Astrocyte of the cerebellum (primary cell): ENCODE data around the gene RAD51B.
A peak's percentile ranks its signal among the peaks of the same experiment; 100 is the strongest.

ENCODE experiments used
- DNase-seq: peaks from one replicate; pipeline ENCODE4 v3.0.0-alpha.2; 2011; ENCODE audit warnings: low read depth
- H3K4me3 ChIP-seq: 2 replicates; pipeline ENCODE4 v1.5.1; 2011; ENCODE audit warnings: mild to moderate bottlenecking, low read depth, low read length, moderate library complexity
- CTCF ChIP-seq: IDR thresholded peaks from 2 replicates; pipeline ENCODE4 v1.5.1; 2012; ENCODE audit warnings: low read length, low read depth, moderate library complexity, mild to moderate bottlenecking; ENCODE audit errors: missing control alignments
- in situ Hi-C: cut with HindIII; loops from 2 replicates; pipeline ENCODE4 v1.10.0; 2017; ENCODE audit warnings: low sequenced_read_pairs

RAD51B gene

GRCh38 chr14:68271913-68272391 lies 452.4 kb downstream of the RAD51B start:
- DNase-seq, result no peak
- TF ChIP-seq CTCF, result no peak
- in situ Hi-C loops, result no loop called here
- H3K4me3 ChIP-seq, result no peak overlapping the region

GRCh38 chr14:68273413-68273812 lies 453.8 kb downstream of the RAD51B start:
- no peak overlapping the region for H3K4me3 ChIP-seq
- in situ Hi-C loops, result no loop called here
- no peak for TF ChIP-seq CTCF
- DNase-seq, result no peak

GRCh38 chr14:68274725-68275124 lies 455.1 kb downstream of the RAD51B start:
- DNase-seq, result no peak
- no peak overlapping the region for H3K4me3 ChIP-seq
- no peak for TF ChIP-seq CTCF
- in situ Hi-C loops, result no loop called here

GRCh38 chr14:68278576-68279436 lies 459.2 kb downstream of the RAD51B start:
- in situ Hi-C loops, result no loop called here
- H3K4me3 ChIP-seq, result no peak overlapping the region
- no peak for TF ChIP-seq CTCF
- DNase-seq, result peak; percentile 76

- DNase-seq, result no peak
- no peak overlapping the region for H3K4me3 ChIP-seq
- no peak for TF ChIP-seq CTCF
- in situ Hi-C loops, result no loop called here
Observed at GRCh38 chr14:68279437-68279720, 459.8 kb downstream of the RAD51B start.

- no peak for TF ChIP-seq CTCF
- in situ Hi-C loops, result no loop called here
- no peak overlapping the region for H3K4me3 ChIP-seq
Observed at GRCh38 chr14:68279777-68280233, 460.2 kb downstream of the RAD51B start.

GRCh38 chr14:68281497-68281896 lies 461.9 kb downstream of the RAD51B start:
- in situ Hi-C loops, result no loop called here
- TF ChIP-seq CTCF, result no peak
- H3K4me3 ChIP-seq, result no peak overlapping the region
- DNase-seq, result no peak

More at GRCh38 chr14:68279777-68280233, 460.2 kb downstream of the RAD51B start:
- DNase-seq, result no peak
